ENCODE data around the gene CCL1. TPM values are rescaled to one million over a fixed set of nuclear protein-coding genes. Genes with fewer than 3 reads are reported as not detected.

CCL1 gene
- total and polyA plus RNA-seq, 10 of the 15 experiments (the other 5 are each of a cell fraction or from before 2014, with no cell fraction given) = 0.14 to 1.8 (median 0.40) TPM; not detected in 3

GRCh38 chr17:34347063-34347462 is 16.0 kb downstream of the CCL1 start:
- no peaks in the 10 kb centered on the region for H3K79me2 ChIP-seq (ENCODE audit: control insufficient read depth, insufficient read depth, low read length)
- no TSS peak for BruUV-seq (replicated peaks)
- H3K9ac ChIP-seq (ENCODE audit: control insufficient read depth, insufficient read depth, low read length) = no peak overlapping the region
- intact Hi-C loops (cut with micrococcal nuclease; ENCODE audit: unreplicated experiment) = no loop called here
- no peaks in the 10 kb centered on the region for H3K36me3 ChIP-seq (ENCODE audit: control insufficient read depth in 2 of 2, insufficient read depth in 2 of 2, low read length in 1 of 2)
- in situ Hi-C loops (cut with MboI) = no loop called here
- CTCF ChIA-PET = no interaction called here
- DNase-seq (ENCODE audit: low read depth, low spot score) = no peak
- no peak for TF ChIP-seq NFXL1 (IDR thresholded peaks at IDR 0.05; ENCODE audit: borderline replicate concordance)
- TF ChIP-seq MYC (IDR thresholded peaks at IDR 0.05; ENCODE audit: insufficient read depth, insufficient read length, insufficient replicate concordance, low read length, severe bottlenecking) = no peak
- no peak for TF ChIP-seq BCLAF1 (IDR thresholded peaks at IDR 0.05)
- TF ChIP-seq TCF12 (IDR thresholded peaks at IDR 0.05; ENCODE audit: low read depth, low read length) = no peak
- no peak for TF ChIP-seq RAD51 (IDR thresholded peaks at IDR 0.05)
- TF ChIP-seq ZNF207 (IDR thresholded peaks at IDR 0.05; ENCODE audit: borderline replicate concordance) = no peak
- no peak for TF ChIP-seq MTA3 (IDR thresholded peaks at IDR 0.05; ENCODE audit: borderline replicate concordance, low read length)
- TF ChIP-seq IKZF2 (IDR thresholded peaks at IDR 0.05) = no peak
- TF ChIP-seq USF1 (IDR thresholded peaks at IDR 0.05; ENCODE audit: borderline replicate concordance, extremely low read length, insufficient read depth, low read depth, low read length) = no peak
- TF ChIP-seq SREBF1 (IDR thresholded peaks at IDR 0.05; ENCODE audit: low read length) = no peak
- no peak for TF ChIP-seq EED (IDR thresholded peaks at IDR 0.05; ENCODE audit: low read depth)
- no peak for TF ChIP-seq BMI1 (IDR thresholded peaks at IDR 0.05; ENCODE audit: borderline replicate concordance)
- no peak for TF ChIP-seq SMC3 (IDR thresholded peaks at IDR 0.05; ENCODE audit: borderline replicate concordance, low read length)
- TF ChIP-seq BHLHE40 (IDR thresholded peaks at IDR 0.05; ENCODE audit: borderline replicate concordance in 1 of 2, low read depth in 2 of 2, low read length in 1 of 2) = no peak
- no peak for TF ChIP-seq BCL11A (IDR thresholded peaks at IDR 0.05; ENCODE audit: low read depth, low read length)
- TF ChIP-seq JUNB (IDR thresholded peaks at IDR 0.05) = no peak
- no peak for TF ChIP-seq PML (IDR thresholded peaks at IDR 0.05; ENCODE audit: low read length)
- SMC1A ChIA-PET (ENCODE audit: uncharacterized antibody, unreplicated experiment) = no interaction called here
- POLR2A ChIA-PET = no interaction called here
- no peak overlapping the region for H2AFZ ChIP-seq (ENCODE audit: control insufficient read depth, low read depth, low read length)
- WGBS (ENCODE audit: insufficient coverage, insufficient replicate concordance, low lambda C conversion rate, missing lambda C conversion rate) = 0% methylated on average over 4 of the region's 4 CpGs
- H3K4me2 ChIP-seq (ENCODE audit: control insufficient read depth, insufficient read depth) = no peak overlapping the region
- no peak for ATAC-seq
- H3K27me3 ChIP-seq (replicated peaks in 1 of 2; ENCODE audit: control insufficient read depth in 2 of 2, insufficient read depth in 2 of 2, low read length in 1 of 2) = no peaks in the 10 kb centered on the region; a peak in 1 of 4 replicates
- no peaks in the 10 kb centered on the region for H3K4me1 ChIP-seq (ENCODE audit: control insufficient read depth, insufficient read depth, low read length)
- H3K4me3 ChIP-seq = no peak overlapping the region
- H4K20me1 ChIP-seq (ENCODE audit: control insufficient read depth, insufficient read depth) = no peaks in the 10 kb centered on the region
- no peak overlapping the region for H3K27ac ChIP-seq (ENCODE audit: control insufficient read depth, insufficient read depth)
- RAD21 ChIA-PET (ENCODE audit: unreplicated experiment) = no interaction called here
- no peak for FAIRE-seq
- H3K9me3 ChIP-seq (replicated peaks; ENCODE audit: control insufficient read depth, insufficient read depth, low read length) = no peaks in the 10 kb centered on the region

Measured in GM12878 (cell line).